Testis (tissue), 2 donors: ENCODE data around the gene HIRA.

Source experiments
- POLR2A ChIP-seq: fragments of 450-650 bp; IDR thresholded peaks from one replicate; pipeline ENCODE4 v1.6.1; 2017; ENCODE audit warnings: antibody characterized with exemption, mild to moderate bottlenecking, moderate library complexity
- TF ChIP-seq, protein P1 (sequence below), 3 experiments: fragments of 450-650 bp in 2 of 3; fragments of 200-600 bp in 1 of 3; sonication (generic) in 1 of 3; IDR thresholded peaks; one replicate each; pipeline ENCODE4 v1.5.1; 2016 to 2019; ENCODE audit warnings: antibody characterized with exemption in 3 of 3, mild to moderate bottlenecking in 2 of 3, moderate library complexity in 1 of 3

DNA sequence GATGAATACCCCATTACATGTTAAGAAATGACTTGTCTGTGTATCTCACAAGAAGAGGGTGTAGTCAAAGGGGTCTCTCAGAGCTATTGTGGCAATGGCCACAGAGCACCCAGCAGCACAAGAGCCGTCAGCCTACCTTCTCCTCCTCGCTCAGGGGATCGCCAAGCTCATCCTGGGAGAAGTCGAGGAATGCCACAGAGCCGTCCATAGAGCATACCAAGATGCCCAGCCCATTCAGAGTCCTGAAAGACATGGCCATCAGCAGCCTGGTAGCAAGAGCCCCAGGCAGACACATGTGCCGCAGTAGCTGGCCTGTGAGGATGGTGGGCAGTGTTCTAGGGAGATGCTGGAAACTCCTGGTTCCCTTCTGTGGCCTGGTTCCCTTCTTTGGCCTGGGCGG lies 44.0 kb downstream of the HIRA start:
- TF ChIP-seq, protein P1, sequence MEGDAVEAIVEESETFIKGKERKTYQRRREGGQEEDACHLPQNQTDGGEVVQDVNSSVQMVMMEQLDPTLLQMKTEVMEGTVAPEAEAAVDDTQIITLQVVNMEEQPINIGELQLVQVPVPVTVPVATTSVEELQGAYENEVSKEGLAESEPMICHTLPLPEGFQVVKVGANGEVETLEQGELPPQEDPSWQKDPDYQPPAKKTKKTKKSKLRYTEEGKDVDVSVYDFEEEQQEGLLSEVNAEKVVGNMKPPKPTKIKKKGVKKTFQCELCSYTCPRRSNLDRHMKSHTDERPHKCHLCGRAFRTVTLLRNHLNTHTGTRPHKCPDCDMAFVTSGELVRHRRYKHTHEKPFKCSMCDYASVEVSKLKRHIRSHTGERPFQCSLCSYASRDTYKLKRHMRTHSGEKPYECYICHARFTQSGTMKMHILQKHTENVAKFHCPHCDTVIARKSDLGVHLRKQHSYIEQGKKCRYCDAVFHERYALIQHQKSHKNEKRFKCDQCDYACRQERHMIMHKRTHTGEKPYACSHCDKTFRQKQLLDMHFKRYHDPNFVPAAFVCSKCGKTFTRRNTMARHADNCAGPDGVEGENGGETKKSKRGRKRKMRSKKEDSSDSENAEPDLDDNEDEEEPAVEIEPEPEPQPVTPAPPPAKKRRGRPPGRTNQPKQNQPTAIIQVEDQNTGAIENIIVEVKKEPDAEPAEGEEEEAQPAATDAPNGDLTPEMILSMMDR (IDR thresholded peaks at IDR 0.05) = no peak
- TF ChIP-seq POLR2A = no peak
